ENCODE measurements around the gene PRKAG2.

DNA sequence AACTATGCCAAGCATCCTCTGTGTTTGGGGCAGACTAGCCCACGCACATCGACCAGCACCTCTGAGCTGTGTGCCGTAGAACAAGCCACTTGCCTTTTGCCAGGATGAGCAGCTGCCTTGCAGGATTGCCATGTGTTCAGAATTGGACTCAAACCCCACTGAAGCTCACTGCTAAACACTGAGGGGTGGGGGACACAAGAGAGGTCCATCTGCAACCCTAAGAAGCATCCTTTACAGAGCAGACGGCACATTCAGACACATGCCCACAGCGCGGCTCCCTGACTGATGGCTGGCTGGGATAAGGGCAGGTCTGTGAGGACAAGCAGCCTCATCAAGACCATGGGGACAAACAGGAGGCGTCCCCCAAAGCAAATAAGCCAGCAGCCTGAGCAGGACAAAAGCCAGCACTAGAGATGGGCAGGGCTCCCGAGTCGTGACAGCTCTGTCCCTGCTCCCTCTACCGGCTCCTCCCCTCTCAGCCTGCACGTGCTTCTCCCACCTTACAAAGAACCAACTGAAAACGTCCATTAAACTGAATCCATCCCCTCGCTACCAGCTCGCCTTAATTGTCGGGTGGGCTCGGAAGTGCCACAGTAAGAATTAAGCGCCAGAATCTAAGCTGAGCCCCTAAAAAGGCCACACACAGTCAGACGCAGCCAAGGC lies 114.2 kb downstream of the PRKAG2 start:
- TF ChIP-seq, protein P1, sequence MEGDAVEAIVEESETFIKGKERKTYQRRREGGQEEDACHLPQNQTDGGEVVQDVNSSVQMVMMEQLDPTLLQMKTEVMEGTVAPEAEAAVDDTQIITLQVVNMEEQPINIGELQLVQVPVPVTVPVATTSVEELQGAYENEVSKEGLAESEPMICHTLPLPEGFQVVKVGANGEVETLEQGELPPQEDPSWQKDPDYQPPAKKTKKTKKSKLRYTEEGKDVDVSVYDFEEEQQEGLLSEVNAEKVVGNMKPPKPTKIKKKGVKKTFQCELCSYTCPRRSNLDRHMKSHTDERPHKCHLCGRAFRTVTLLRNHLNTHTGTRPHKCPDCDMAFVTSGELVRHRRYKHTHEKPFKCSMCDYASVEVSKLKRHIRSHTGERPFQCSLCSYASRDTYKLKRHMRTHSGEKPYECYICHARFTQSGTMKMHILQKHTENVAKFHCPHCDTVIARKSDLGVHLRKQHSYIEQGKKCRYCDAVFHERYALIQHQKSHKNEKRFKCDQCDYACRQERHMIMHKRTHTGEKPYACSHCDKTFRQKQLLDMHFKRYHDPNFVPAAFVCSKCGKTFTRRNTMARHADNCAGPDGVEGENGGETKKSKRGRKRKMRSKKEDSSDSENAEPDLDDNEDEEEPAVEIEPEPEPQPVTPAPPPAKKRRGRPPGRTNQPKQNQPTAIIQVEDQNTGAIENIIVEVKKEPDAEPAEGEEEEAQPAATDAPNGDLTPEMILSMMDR (IDR thresholded peaks at IDR 0.05): no peak
- TF ChIP-seq POLR2A (IDR thresholded peaks at IDR 0.05): no peak

All from thyroid gland (tissue), 4 donors.